ENCODE measurements around the gene TMED6.

GRCh38 chr16:69363281-69363717 is 11.7 kb upstream of the TMED6 start:
- TF ChIP-seq EZH2 (IDR thresholded peaks at IDR 0.05): no peak
- no peak for TF ChIP-seq FOXP2 (optimal IDR thresholded peaks at IDR 0.05; ENCODE audit: control extremely low read depth, extremely low read length, insufficient read depth)
- no peak for TF ChIP-seq POLR2AphosphoS5 (IDR thresholded peaks at IDR 0.05; ENCODE audit: borderline replicate concordance, low read depth, low read length)

All from SK-N-MC (cell line).